ENCODE data around the gene KIAA1143.

KIAA1143 gene

GRCh38 chr3:44761101-44761423, 357 bp downstream of the KIAA1143 start:
- peak overlapping the region; percentile 94 for H3K9ac ChIP-seq (ENCODE audit: low read length)
- H3K9me3 ChIP-seq (ENCODE audit: low read length), result no peaks in the 10 kb centered on the region
- no peaks in the 10 kb centered on the region for H3K36me3 ChIP-seq (ENCODE audit: insufficient read depth, low read length)
- H3K4me1 ChIP-seq (ENCODE audit: insufficient read depth, low read length), result peaks cover 8% of the 10 kb centered on the region
- peak overlapping the region; percentile 78 to 99 for H3K4me3 ChIP-seq (ENCODE audit: low read depth in 1 of 2, low read length in 2 of 2)
- no peak overlapping the region for H3K27ac ChIP-seq (ENCODE audit: low read depth, low read length)
- no peaks in the 10 kb centered on the region for H3K27me3 ChIP-seq (ENCODE audit: control insufficient read depth in 1 of 2, insufficient read depth in 2 of 2, low read length in 2 of 2)

- H3K27ac ChIP-seq (ENCODE audit: low read depth, low read length), result no peak overlapping the region
- no peak overlapping the region for H3K9ac ChIP-seq (ENCODE audit: low read length)
- H3K36me3 ChIP-seq (ENCODE audit: insufficient read depth, low read length), result peaks cover 41% of the 10 kb centered on the region
- H3K4me3 ChIP-seq (ENCODE audit: low read depth in 1 of 2, low read length in 2 of 2), result peak overlapping the region in 1 of 2 donors; percentile 36
- H3K27me3 ChIP-seq (ENCODE audit: control insufficient read depth in 1 of 2, insufficient read depth in 2 of 2, low read length in 2 of 2), result no peaks in the 10 kb centered on the region
- peaks cover 8% of the 10 kb centered on the region for H3K4me1 ChIP-seq (ENCODE audit: insufficient read depth, low read length)
- peaks cover 46% of the 10 kb centered on the region for H3K9me3 ChIP-seq (ENCODE audit: low read length)
These were observed 26.7 kb downstream of the KIAA1143 start for GRCh38 chr3:44734646-44735168.

- H3K27ac ChIP-seq (ENCODE audit: low read depth, low read length), result peak within 1 kb of the TSS; percentile 53
- peaks cover 30% of the 10 kb centered on the region for H3K9me3 ChIP-seq (ENCODE audit: low read length)
- peak within 1 kb of the TSS; percentile 76 to 84 for H3K4me3 ChIP-seq (ENCODE audit: low read depth in 1 of 2, low read length in 2 of 2)
- H3K27me3 ChIP-seq (ENCODE audit: control insufficient read depth in 1 of 2, insufficient read depth in 2 of 2, low read length in 2 of 2), result no peaks in the 10 kb centered on the region
- peak within 1 kb of the TSS; percentile 63 for H3K9ac ChIP-seq (ENCODE audit: low read length)
- H3K4me1 ChIP-seq (ENCODE audit: insufficient read depth, low read length), result peaks cover 8% of the 10 kb centered on the region
- H3K36me3 ChIP-seq (ENCODE audit: insufficient read depth, low read length), result peaks cover 30% of the 10 kb centered on the region
These were observed 32.0 kb downstream of the KIAA1143 start, which contains the start of gene ZNF501 for GRCh38 chr3:44729384-44729910. TSS of gene ZNF501 (plus strand) at chr3:44729635. CDS start at chr3:44734422, 4,787 bp downstream.

GRCh38 chr3:44722103-44722401, 39.4 kb downstream of the KIAA1143 start:
- H3K9ac ChIP-seq (ENCODE audit: low read length), result no peak overlapping the region
- no peak overlapping the region for H3K27ac ChIP-seq (ENCODE audit: low read depth, low read length)
- peaks cover 59% of the 10 kb centered on the region for H3K9me3 ChIP-seq (ENCODE audit: low read length)
- no peaks in the 10 kb centered on the region for H3K4me1 ChIP-seq (ENCODE audit: insufficient read depth, low read length)
- no peaks in the 10 kb centered on the region for H3K27me3 ChIP-seq (ENCODE audit: control insufficient read depth in 1 of 2, insufficient read depth in 2 of 2, low read length in 2 of 2)
- H3K36me3 ChIP-seq (ENCODE audit: insufficient read depth, low read length), result peaks cover 21% of the 10 kb centered on the region
- H3K4me3 ChIP-seq (ENCODE audit: low read depth in 1 of 2, low read length in 2 of 2), result peak overlapping the region in 1 of 2 donors; percentile 24

GRCh38 chr3:44721231-44722102, 40.0 kb downstream of the KIAA1143 start:
- H3K27ac ChIP-seq (ENCODE audit: low read depth, low read length), result no peak overlapping the region
- no peaks in the 10 kb centered on the region for H3K4me1 ChIP-seq (ENCODE audit: insufficient read depth, low read length)
- peaks cover 21% of the 10 kb centered on the region for H3K36me3 ChIP-seq (ENCODE audit: insufficient read depth, low read length)
- no peak overlapping the region for H3K9ac ChIP-seq (ENCODE audit: low read length)
- H3K27me3 ChIP-seq (ENCODE audit: control insufficient read depth in 1 of 2, insufficient read depth in 2 of 2, low read length in 2 of 2), result no peaks in the 10 kb centered on the region
- H3K4me3 ChIP-seq (ENCODE audit: low read depth in 1 of 2, low read length in 2 of 2), result peak overlapping the region in 1 of 2 donors; percentile 24
- H3K9me3 ChIP-seq (ENCODE audit: low read length), result peaks cover 59% of the 10 kb centered on the region

- Histone ChIP-seq H3K27me3 (ENCODE audit: control insufficient read depth in 1 of 2, insufficient read depth in 2 of 2, low read length in 2 of 2) (no peaks in the 10 kb centered on the region), H3K27ac (ENCODE audit: low read depth, low read length) (peak within 1 kb of the TSS; percentile 92), H3K36me3 (ENCODE audit: insufficient read depth, low read length) (no peaks in the 10 kb centered on the region), H3K9ac (ENCODE audit: low read length) (peak within 1 kb of the TSS; percentile 71), H3K4me3 (ENCODE audit: low read depth in 1 of 2, low read length in 2 of 2) (peak within 1 kb of the TSS; percentile 71 to 94), H3K4me1 (ENCODE audit: insufficient read depth, low read length) (peaks cover 8% of the 10 kb centered on the region), H3K9me3 (ENCODE audit: low read length) (peaks cover 4% of the 10 kb centered on the region)
These were observed 48.9 kb downstream of the KIAA1143 start, which contains the start of gene ZNF502 for GRCh38 chr3:44712455-44713075. TSS of gene ZNF502 (plus strand) at chr3:44712660. CDS start at chr3:44720262, 7,602 bp downstream.
